Epidermal melanocyte (primary cell): ENCODE results near the gene IGFBP7.
A peak's percentile ranks its signal among the peaks of the same experiment; 100 is the strongest.

Experiments
- DNase-seq: peaks from one replicate; pipeline ENCODE4 v3.0.0; 2011; ENCODE audit warnings: low spot score; ENCODE audit not compliant: insufficient read length

The IGFBP7 gene

GRCh38 chr4:57109847-57110639, at the start of gene IGFBP7:
Gene IGFBP7, minus strand, starts transcription at chr4:57110385. Its CDS starts 34 bp downstream, at chr4:57110351.
- peak; percentile 40 for DNase-seq

DNA sequence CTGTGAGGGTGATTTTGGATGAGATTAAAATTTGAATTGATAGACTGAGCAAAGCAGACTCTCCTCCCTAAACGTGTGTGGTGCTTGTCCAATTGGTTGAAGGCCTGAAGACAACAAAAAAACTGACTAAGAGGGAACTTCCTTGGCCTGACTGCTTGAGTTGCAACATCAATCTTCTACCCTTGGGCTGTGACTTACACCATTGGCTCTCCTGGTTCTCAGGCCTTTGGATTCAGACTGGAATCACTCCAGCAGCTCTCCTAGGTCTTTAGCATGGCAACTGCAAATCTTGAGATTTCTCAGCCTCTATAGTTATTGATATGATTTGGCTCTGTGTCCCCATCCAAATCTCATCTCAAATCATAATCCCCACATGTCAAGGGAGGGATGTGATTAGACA, 49.7 kb upstream of the IGFBP7 start:
- no peak for DNase-seq

DNA sequence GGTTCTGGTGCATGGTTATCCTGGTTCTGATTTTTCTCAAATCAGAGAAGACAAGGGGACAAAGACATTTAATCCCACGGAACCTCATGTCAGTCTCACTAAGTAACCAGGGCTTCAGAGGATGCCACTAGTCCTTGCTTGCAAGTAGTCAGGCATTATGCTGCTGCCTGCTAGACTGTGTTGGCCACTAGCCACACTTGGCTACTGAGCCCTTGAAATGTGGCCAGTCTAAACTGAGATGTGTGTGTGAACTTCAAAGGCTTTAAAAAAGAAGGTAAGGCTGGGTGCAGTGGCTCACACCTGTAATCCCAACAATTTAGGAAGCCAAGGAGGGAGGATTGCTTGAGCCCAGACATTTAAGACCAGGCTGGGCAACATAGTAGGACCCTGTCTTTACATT, 48.6 kb upstream of the IGFBP7 start:
- no peak for DNase-seq

GRCh38 chr4:57158221-57158620, 48.0 kb upstream of the IGFBP7 start:
- DNase-seq = no peak

DNA sequence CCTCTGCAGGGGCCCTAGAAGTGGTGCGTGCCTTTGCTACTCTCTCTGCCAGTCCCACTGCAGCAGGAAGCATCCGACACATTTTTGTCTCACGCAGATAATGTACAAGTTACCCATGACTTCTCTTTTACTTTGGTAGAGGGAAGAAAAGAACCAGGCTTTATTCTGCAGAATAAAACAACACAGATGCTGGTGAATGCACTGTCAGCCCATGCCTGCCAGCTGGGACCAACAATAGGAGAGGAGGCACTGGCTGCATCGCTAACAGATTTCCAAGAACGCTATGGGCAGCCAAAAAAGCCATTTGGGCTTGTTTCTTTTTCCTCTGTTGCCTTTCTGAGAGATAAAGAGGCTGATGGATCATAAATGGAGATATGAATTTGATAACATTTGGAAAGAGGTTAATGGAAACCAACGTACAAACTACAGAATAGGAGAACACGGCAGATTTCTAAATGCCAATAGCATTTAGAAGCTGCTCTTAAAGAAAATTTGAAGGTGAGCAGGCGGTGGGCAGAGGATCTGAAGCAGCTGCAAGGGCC, 47.5 kb upstream of the IGFBP7 start:
- no peak for DNase-seq

DNA sequence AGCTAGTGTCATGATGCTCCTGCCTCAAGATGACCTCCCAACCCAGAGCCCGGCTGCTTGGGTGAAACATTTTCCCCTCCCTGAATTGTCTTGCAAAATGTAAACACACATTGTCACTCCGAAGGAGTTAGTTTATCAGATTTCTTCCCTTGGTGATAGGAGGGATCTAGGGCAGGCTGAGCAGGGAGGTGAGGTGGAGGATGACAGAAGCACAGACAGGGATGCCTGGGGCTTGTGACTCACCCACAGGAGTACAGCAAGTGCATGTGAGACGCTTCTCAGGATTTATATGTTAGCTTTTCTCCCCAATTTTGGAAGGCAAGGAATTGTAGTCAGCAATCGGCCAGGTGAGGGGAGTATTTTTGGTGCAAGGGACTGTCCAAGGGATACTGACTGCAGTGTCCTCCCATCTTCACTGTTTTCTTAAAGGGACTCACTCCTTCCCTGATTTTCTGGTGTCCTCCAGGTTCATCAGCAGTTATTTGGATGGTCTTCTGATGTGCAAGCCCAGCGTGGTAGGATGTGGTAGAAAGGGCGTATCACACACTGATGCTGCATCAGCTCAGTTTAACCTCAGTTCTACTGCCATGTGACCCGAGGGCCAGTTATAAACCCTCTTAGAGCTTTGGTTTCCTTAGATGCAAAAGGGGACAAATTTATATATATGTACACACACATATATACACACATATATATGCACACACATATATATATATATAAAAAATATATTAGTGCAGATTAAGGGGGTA, 46.2 kb upstream of the IGFBP7 start:
- DNase-seq = no peak

DNA sequence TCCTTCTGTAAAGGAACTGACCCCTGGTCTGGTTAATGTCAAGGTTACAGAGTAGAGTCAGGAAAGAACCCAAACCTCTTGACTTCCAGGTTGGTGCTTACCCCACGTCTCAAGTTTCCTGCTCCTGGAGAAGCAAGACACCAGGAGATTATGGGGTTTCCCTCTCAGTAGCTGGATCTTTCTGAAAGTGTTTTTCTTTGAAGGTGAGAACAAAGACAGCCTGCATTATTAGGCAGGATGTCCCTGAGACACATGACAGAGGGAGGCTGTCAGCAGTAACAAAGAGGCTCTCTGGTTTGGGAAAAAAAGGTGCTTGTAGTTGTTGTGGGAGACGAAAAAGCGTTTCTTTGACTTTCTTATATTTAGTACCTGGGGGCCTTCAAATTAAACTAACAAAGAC, 44.7 kb upstream of the IGFBP7 start:
- no peak for DNase-seq

- DNase-seq = no peak
Observed at GRCh38 chr4:57154191-57154590, 44.0 kb upstream of the IGFBP7 start.

GRCh38 chr4:57153207-57153606, 43.0 kb upstream of the IGFBP7 start:
- DNase-seq = no peak

GRCh38 chr4:57151481-57151880, 41.3 kb upstream of the IGFBP7 start:
- DNase-seq = no peak

- DNase-seq = no peak
Observed at GRCh38 chr4:57149833-57150232, 39.6 kb upstream of the IGFBP7 start.

DNA sequence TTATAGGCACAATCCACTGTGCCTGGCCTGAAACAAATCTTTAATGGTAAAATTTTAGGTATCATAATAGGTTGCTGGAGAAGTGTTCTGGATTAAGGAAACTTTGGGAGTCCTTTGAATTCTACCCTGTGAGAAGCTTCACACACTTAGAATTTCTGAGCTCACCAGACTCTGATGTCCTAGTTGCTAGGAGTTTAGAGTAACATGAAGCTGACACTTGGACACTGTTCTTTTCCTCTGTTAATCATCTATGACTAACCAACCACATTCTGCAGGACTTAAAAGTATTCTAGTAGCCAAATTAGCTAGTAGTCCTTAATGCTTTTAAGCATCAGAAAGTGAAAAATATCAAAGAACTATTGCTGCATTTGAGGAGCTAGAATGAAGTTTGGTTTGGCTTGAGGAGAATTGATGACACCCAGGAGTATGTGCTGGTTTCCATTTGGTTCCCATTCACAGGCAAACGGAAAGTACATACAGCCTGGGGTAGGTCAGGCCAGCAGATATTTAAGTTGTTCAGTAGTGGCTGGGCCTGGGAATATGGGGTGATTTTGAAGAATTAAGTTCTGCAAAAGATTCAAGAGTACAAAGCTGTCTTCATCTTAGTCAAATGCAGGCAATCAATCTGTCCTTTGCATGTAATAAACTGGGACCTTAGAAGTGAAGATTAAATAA, 38.8 kb upstream of the IGFBP7 start:
- DNase-seq = no peak

DNA sequence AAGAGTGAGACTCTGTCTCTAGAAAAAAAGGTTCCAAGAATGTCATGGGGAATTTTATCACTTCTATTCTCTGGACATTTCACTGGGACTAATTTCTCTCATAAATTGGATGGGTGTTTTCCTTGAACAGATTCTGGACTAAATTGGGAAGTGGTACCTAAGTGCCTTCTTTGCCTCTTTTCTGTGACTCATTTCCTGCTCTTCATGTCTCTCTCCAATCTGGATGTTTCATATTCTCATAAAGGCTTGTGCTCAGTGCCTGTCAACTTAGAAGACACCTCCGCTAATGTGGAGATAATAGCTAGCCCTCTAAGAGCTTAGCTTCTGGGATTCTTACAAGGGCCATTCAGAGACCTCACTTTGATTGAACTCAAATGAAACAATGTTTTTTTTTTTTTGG, 38.0 kb upstream of the IGFBP7 start:
- no peak for DNase-seq

GRCh38 chr4:57147335-57148060, 37.3 kb upstream of the IGFBP7 start:
- DNase-seq = no peak

GRCh38 chr4:57146444-57146843, 36.3 kb upstream of the IGFBP7 start:
- no peak for DNase-seq

- no peak for DNase-seq
Observed at GRCh38 chr4:57144466-57144865, 34.3 kb upstream of the IGFBP7 start.

- DNase-seq = no peak
Observed at GRCh38 chr4:57139783-57140182, 29.6 kb upstream of the IGFBP7 start.

- DNase-seq = no peak
Observed at GRCh38 chr4:57137261-57137660, 27.1 kb upstream of the IGFBP7 start.

DNA sequence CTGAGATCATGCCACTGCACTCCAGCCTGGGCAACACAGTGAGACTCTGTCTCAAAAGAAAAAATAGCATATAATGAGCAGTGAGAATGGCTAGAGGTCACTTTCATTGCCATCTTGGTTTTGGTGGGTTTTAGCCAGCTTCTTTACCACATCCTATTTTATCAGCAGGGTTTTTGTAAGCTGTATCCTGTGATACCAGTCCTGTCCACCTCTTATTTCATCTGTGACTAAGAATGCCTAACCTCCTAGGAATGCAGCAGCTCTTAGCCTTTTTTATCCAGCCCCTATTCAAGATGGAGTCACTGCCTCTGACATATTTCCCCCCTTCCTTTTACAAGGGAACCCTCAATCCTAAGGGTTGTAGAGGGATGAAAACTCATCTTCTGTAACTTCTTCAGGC, 26.1 kb upstream of the IGFBP7 start:
- DNase-seq = no peak

GRCh38 chr4:57132743-57133137, 22.6 kb upstream of the IGFBP7 start:
- no peak for DNase-seq
